LNCaP clone FGC (cell line): ENCODE data around the gene POT1.
"Not testable (repeated sequence)": the region's sequence is repeated elsewhere in the genome, so short reads cannot be mapped to it uniquely, and the experiment has no call there.

Experiments used
- DNase-seq: peaks from one replicate; pipeline ENCODE4 v3.0.0-alpha.2; 2011; ENCODE audit warnings: low read depth
- H3K4me3 ChIP-seq: 2 replicates; pipeline ENCODE4 v1.5.1; 2011; ENCODE audit warnings: mild to moderate bottlenecking, low read depth, low read length, control low read depth
- CTCF ChIP-seq: IDR thresholded peaks from 2 replicates; pipeline ENCODE4 v1.5.1; 2012; ENCODE audit warnings: mild to moderate bottlenecking; ENCODE audit not compliant: control insufficient read depth, insufficient read depth; ENCODE audit errors: extremely low read depth

Gene POT1

GRCh38 chr7:124929467-124930172, at the start of gene POT1:
TSS of gene POT1 (minus strand) at chr7:124929825. CDS start at chr7:124897173, 32,652 bp downstream.
- no peak for TF ChIP-seq CTCF
- peak; percentile 99 for DNase-seq
- H3K4me3 ChIP-seq: peak within 1 kb of the TSS; percentile 63

GRCh38 chr7:124975131-124975530, 45.5 kb upstream of the POT1 start:
- not testable (repeated sequence) for H3K4me3 ChIP-seq, DNase-seq

- H3K4me3 ChIP-seq: no peak overlapping the region
- DNase-seq: no peak
- no peak for TF ChIP-seq CTCF
Observed at GRCh38 chr7:124965553-124965952, 35.9 kb upstream of the POT1 start.

GRCh38 chr7:124959676-124960075, 30.1 kb upstream of the POT1 start:
- TF ChIP-seq CTCF: no peak
- H3K4me3 ChIP-seq: no peak overlapping the region
- DNase-seq: no peak

- DNase-seq: not testable (repeated sequence)
Observed at GRCh38 chr7:124957952-124958351, 28.3 kb upstream of the POT1 start.

GRCh38 chr7:124956160-124956559, 26.5 kb upstream of the POT1 start:
- TF ChIP-seq CTCF: no peak
- no peak for DNase-seq
- no peak overlapping the region for H3K4me3 ChIP-seq

More at GRCh38 chr7:124957952-124958351, 28.3 kb upstream of the POT1 start:
- H3K4me3 ChIP-seq: not testable (repeated sequence)

GRCh38 chr7:124954790-124955189, 25.2 kb upstream of the POT1 start:
- H3K4me3 ChIP-seq: no peak overlapping the region
- DNase-seq: no peak
- TF ChIP-seq CTCF: no peak

GRCh38 chr7:124945680-124946079, 16.1 kb upstream of the POT1 start:
- no peak for TF ChIP-seq CTCF
- H3K4me3 ChIP-seq: no peak overlapping the region
- DNase-seq: no peak
